ENCODE results near the gene TMPRSS9. TPM values are rescaled to one million over a fixed set of nuclear protein-coding genes. Genes with fewer than 3 reads are reported as not detected.

Gene TMPRSS9
- total and polyA plus RNA-seq, 2 of the 13 experiments (the other 11 are each of a cell fraction or from before 2014, with no cell fraction given), result 2.5 to 5.2 TPM

DNA sequence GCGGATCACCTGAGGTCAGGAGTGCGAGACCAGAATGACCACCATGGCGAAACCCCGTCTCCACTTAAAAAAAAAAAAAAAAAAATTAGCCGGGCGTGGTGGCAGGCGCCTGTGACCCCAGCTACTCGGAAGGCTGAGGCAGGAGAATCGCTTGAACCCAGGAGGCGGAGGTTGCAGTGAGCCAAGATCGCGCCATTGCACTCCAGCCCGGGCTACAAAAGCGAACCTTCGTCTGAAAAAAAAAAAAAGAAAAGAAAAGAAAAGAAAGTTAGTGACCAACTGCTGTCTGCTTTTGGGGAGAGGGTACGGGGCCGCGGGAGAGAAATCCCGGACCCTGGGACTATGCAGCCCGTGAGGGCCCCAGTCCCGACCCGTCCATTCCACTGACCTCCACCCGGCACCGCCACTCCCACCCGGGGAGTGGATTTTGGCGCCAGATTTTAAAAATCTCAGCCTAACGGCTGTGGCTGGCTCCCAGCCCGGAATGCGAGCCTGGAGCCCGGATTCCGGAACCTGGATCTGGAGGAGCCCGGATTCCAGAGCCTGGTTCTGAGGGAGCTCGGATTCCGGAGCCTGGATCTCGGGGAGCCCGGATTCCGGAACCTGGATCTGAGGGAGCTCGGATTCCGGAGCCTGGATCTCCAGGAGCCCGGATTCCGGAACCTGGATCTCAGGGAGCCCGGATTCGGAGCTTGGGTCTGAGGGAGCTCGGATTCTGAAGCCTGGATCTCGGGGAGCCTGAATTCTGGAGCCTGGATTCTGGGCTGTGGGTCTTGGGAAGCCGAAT is 102.8 kb downstream of the TMPRSS9 start (continued):
- TF ChIP-seq CTCF (CRISPR knock-in tag; IDR thresholded peaks at IDR 0.05) (peak; percentile 21; the same call in 1 of the 2 replicates), SP4 (CRISPR knock-in tag; IDR thresholded peaks at IDR 0.05) (peak; percentile 61), ZNF225 (CRISPR knock-in tag; IDR thresholded peaks at IDR 0.05) (peak; percentile 58; the same call in 1 of the 2 replicates), HDAC2 (CRISPR knock-in tag; IDR thresholded peaks at IDR 0.05) (peak; percentile 82), ZNF263 (CRISPR knock-in tag; IDR thresholded peaks at IDR 0.05) (peak; percentile 23; the same call in 1 of the 2 replicates), PHF5A (CRISPR knock-in tag; IDR thresholded peaks at IDR 0.05; ENCODE audit: low read depth, unreplicated experiment) (peak; percentile 94), KDM6A (CRISPR knock-in tag; IDR thresholded peaks at IDR 0.05; ENCODE audit: low read depth) (no peak), FOXC1 (CRISPR knock-in tag; IDR thresholded peaks at IDR 0.05; ENCODE audit: borderline replicate concordance) (peak; percentile 73; the same call in 1 of the 2 replicates), MAFF (IDR thresholded peaks at IDR 0.05; ENCODE audit: low read depth, low read length) (0 out of 2 replicates have a peak, but pooled peaks have one; percentile 22), JARID2 (CRISPR knock-in tag; IDR thresholded peaks at IDR 0.05; ENCODE audit: insufficient replicate concordance) (no peak), HMGA1 (CRISPR knock-in tag; conservative IDR thresholded peaks at IDR 0.05) (no peak), ZNF841 (CRISPR knock-in tag; IDR thresholded peaks at IDR 0.05; ENCODE audit: borderline replicate concordance) (0 out of 2 replicates have a peak, but pooled peaks have one; percentile 45), ARNT2 (CRISPR knock-in tag; IDR thresholded peaks at IDR 0.05; ENCODE audit: low read depth) (peak; percentile 88), ZFP41 (CRISPR knock-in tag; IDR thresholded peaks at IDR 0.05; ENCODE audit: borderline replicate concordance) (peak; percentile 47; the same call in 1 of the 2 replicates), RFX1 (IDR thresholded peaks at IDR 0.05) (no peak), TEAD3 (CRISPR knock-in tag; optimal IDR thresholded peaks at IDR 0.05; ENCODE audit: borderline replicate concordance) (peak; percentile 100), ZNF251 (CRISPR knock-in tag; IDR thresholded peaks at IDR 0.05) (no peak), KDM2A (CRISPR knock-in tag; IDR thresholded peaks at IDR 0.05; ENCODE audit: borderline replicate concordance, low read depth) (peak; percentile 84), TEAD2 (CRISPR knock-in tag; IDR thresholded peaks at IDR 0.05) (peak; percentile 78; the same call in 1 of the 2 replicates), SAP130 (CRISPR knock-in tag; IDR thresholded peaks at IDR 0.05; ENCODE audit: low read depth) (peak; percentile 77), TRAFD1 (CRISPR knock-in tag; IDR thresholded peaks at IDR 0.05; ENCODE audit: borderline replicate concordance) (no peak)
- TF ChIP-seq, protein P1, sequence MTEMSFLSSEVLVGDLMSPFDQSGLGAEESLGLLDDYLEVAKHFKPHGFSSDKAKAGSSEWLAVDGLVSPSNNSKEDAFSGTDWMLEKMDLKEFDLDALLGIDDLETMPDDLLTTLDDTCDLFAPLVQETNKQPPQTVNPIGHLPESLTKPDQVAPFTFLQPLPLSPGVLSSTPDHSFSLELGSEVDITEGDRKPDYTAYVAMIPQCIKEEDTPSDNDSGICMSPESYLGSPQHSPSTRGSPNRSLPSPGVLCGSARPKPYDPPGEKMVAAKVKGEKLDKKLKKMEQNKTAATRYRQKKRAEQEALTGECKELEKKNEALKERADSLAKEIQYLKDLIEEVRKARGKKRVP (CRISPR knock-in tag; IDR thresholded peaks at IDR 0.05), result peak in 1 of 2 experiments; percentile 57; a peak in 1 of 4 replicates
- TF ChIP-seq, protein P2, sequence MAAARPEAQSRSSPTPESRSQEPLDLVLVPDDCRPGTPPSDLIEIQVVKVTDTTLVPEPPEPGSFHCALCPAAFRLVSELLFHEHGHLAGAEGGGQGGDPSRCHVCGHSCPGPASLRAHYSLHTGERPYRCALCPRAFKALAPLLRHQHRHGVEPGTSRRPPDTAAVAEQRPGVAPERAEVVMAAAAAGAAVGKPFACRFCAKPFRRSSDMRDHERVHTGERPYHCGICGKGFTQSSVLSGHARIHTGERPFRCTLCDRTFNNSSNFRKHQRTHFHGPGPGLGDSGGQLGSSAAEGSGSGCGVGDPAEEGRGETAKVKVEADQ (CRISPR knock-in tag; IDR thresholded peaks at IDR 0.05; ENCODE audit: borderline replicate concordance), result no peak
- TF ChIP-seq, protein P3, sequence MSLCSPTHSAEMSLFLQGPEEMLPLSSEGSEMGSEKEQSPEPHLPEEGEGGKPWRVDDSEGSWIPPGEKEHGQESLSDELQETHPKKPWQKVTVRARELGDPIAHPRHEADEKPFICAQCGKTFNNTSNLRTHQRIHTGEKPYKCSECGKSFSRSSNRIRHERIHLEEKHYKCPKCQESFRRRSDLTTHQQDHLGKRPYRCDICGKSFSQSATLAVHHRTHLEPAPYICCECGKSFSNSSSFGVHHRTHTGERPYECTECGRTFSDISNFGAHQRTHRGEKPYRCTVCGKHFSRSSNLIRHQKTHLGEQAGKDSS (CRISPR knock-in tag; IDR thresholded peaks at IDR 0.05; ENCODE audit: borderline replicate concordance, low read depth), result no peak; the same call in 1 of the 2 replicates
